GM12875 (cell line): ENCODE measurements around the gene EAPP.
"Not testable (repeated sequence)": the region's sequence is repeated elsewhere in the genome, so short reads cannot be mapped to it uniquely, and the experiment has no call there.

ENCODE experiments used
- H3K4me3 ChIP-seq: one replicate; pipeline ENCODE4 v1.5.1; 2011; ENCODE audit warnings: low read depth, low read length, control low read depth
- CTCF ChIP-seq: IDR thresholded peaks from 2 replicates; pipeline ENCODE4 v1.5.1; 2011; ENCODE audit warnings: low read depth, mild to moderate bottlenecking, control low read depth, inconsistent platforms, low read length, moderate library complexity, borderline replicate concordance; ENCODE audit not compliant: insufficient read depth

EAPP gene

GRCh38 chr14:34478261-34478660 lies 61.2 kb downstream of the EAPP start:
- no peak overlapping the region for H3K4me3 ChIP-seq
- TF ChIP-seq CTCF: no peak

GRCh38 chr14:34476036-34476435 lies 63.5 kb downstream of the EAPP start:
- H3K4me3 ChIP-seq: not testable (repeated sequence)

GRCh38 chr14:34475163-34475562 lies 64.3 kb downstream of the EAPP start:
- H3K4me3 ChIP-seq: no peak overlapping the region
- no peak for TF ChIP-seq CTCF

- TF ChIP-seq CTCF: no peak
- no peak overlapping the region for H3K4me3 ChIP-seq
These were observed 65.3 kb downstream of the EAPP start for GRCh38 chr14:34474187-34474679.

- no peak for TF ChIP-seq CTCF
- H3K4me3 ChIP-seq: no peak overlapping the region
These were observed 66.7 kb downstream of the EAPP start for GRCh38 chr14:34472706-34473279.

GRCh38 chr14:34470319-34470718 lies 69.2 kb downstream of the EAPP start:
- TF ChIP-seq CTCF: no peak
- no peak overlapping the region for H3K4me3 ChIP-seq

- no peak overlapping the region for H3K4me3 ChIP-seq
- TF ChIP-seq CTCF: no peak
These were observed 72.8 kb downstream of the EAPP start for GRCh38 chr14:34466691-34467090.
